Thyroid gland (tissue), 4 donors: ENCODE results near the gene ALPG. TPM values are rescaled to one million over a fixed set of nuclear protein-coding genes. Genes with fewer than 3 reads are reported as not detected.
"Not testable (repeated sequence)": the region's sequence is repeated elsewhere in the genome, so short reads cannot be mapped to it uniquely, and the experiment has no call there.

Experiments used
- DNase-seq, 2 donors: peaks; one replicate each; pipeline ENCODE4 v3.0.0-alpha.2; 2019
- H3K27ac ChIP-seq, 3 donors: fragments of 200-600 bp; sonication (generic); 1 replicate in 2 of 3; 2 replicates in 1 of 3; pipeline ENCODE4 v1.5.1; 2016 to 2019; ENCODE audit warnings: mild to moderate bottlenecking in 1 of 3, moderate library complexity in 1 of 3
- H3K27me3 ChIP-seq: fragments of 200-600 bp; sonication (generic); one replicate; pipeline ENCODE4 v1.5.1; 2019
- H3K36me3 ChIP-seq, 2 donors: fragments of 200-600 bp; sonication (generic); one replicate each; pipeline ENCODE4 v1.5.1; 2016 to 2019
- H3K4me1 ChIP-seq, 2 donors: fragments of 200-600 bp; sonication (generic); one replicate each; pipeline ENCODE4 v1.5.1; 2017 to 2019
- H3K4me3 ChIP-seq, 3 donors: fragments of 200-600 bp; sonication (generic); replicated peaks in 1 of 3; 1 replicate in 2 of 3; 2 replicates in 1 of 3; pipeline ENCODE4 v1.5.1; 2016; ENCODE audit warnings: mild to moderate bottlenecking in 1 of 3
- H3K9me3 ChIP-seq: fragments of 200-600 bp; sonication (generic); one replicate; pipeline ENCODE4 v1.5.1; 2017
- CTCF ChIP-seq, 6 experiments: fragments of 200-600 bp in 3 of 6; fragments of 450-650 bp in 3 of 6; sonication (generic) in 3 of 6; IDR thresholded peaks; one replicate each; pipeline ENCODE4 v1.5.1; 2016 to 2019; ENCODE audit warnings: antibody characterized with exemption in 6 of 6, mild to moderate bottlenecking in 2 of 6, inconsistent platforms in 1 of 6, moderate library complexity in 1 of 6
- POLR2A ChIP-seq, 2 donors: fragments of 450-650 bp; IDR thresholded peaks; one replicate each; pipeline ENCODE4 v1.6.1; 2017; ENCODE audit warnings: antibody characterized with exemption in 2 of 2, mild to moderate bottlenecking in 2 of 2, moderate library complexity in 1 of 2
- WGBS, 2 donors: methylation state at CpG; one replicate each; pipeline ENCODE4 v1.1.5; 2017; 5-methylcytosine and 5-hydroxymethylcytosine counted together
- intact Hi-C: fragments of 100-400 bp; cut with DNase I; formaldehyde crosslinking; loops from one replicate; pipeline ENCODE4 v1.15.1; 2023
- total RNA-seq, 4 donors: library from RNA; depleted of rRNA; stranded (reverse); fragments of >200 nt; gene quantifications; one replicate each; pipeline ENCODE4 v1.2.3, GENCODE V29; 2016

ALPG gene
- total RNA-seq, 4 donors from 2014 or later: not detected

- Histone ChIP-seq H3K27me3 (no peaks in the 10 kb centered on the region), H3K4me1 (no peaks in the 10 kb centered on the region), H3K36me3 (no peaks in the 10 kb centered on the region), H3K27ac (no peak overlapping the region), H3K9me3 (no peaks in the 10 kb centered on the region), H3K4me3 (no peak overlapping the region)
- 84 to 90% methylated on average over 7 to 8 of the region's 15 CpGs for WGBS, 2 donors
- TF ChIP-seq POLR2A (IDR thresholded peaks at IDR 0.05) (no peak), CTCF (IDR thresholded peaks at IDR 0.05) (no peak)
- no peak for DNase-seq
- intact Hi-C loops: no loop called here
These were observed 37.3 kb upstream of the ALPG start for GRCh38 chr2:232369126-232369951.

GRCh38 chr2:232370007-232370406 is 36.6 kb upstream of the ALPG start:
- H3K27me3 ChIP-seq, H3K36me3 ChIP-seq, intact Hi-C loops, H3K9me3 ChIP-seq, H3K4me1 ChIP-seq, H3K27ac ChIP-seq, H3K4me3 ChIP-seq, DNase-seq: not testable (repeated sequence)
- 20 to 23% methylated on average over 6 to 7 of the region's 12 CpGs for WGBS, 2 donors

- no peak for TF ChIP-seq POLR2A (IDR thresholded peaks at IDR 0.05)
- no peak for TF ChIP-seq CTCF (IDR thresholded peaks at IDR 0.05)
- Histone ChIP-seq H3K27ac (no peak overlapping the region), H3K27me3 (no peaks in the 10 kb centered on the region), H3K9me3 (no peaks in the 10 kb centered on the region), H3K36me3 (no peaks in the 10 kb centered on the region), H3K4me3 (no peak overlapping the region), H3K4me1 (no peaks in the 10 kb centered on the region)
- intact Hi-C loops: no loop called here
- 93 to 95% methylated on average over 18 of the region's 18 CpGs for WGBS, 2 donors
- DNase-seq: no peak
These were observed 34.1 kb upstream of the ALPG start for GRCh38 chr2:232372231-232373208.

GRCh38 chr2:232374356-232374755 is 32.3 kb upstream of the ALPG start:
- 86 to 98% methylated on average over 1 of the region's 1 CpG for WGBS, 2 donors
- no peaks in the 10 kb centered on the region for H3K4me1 ChIP-seq
- H3K9me3 ChIP-seq: no peaks in the 10 kb centered on the region
- H3K4me3 ChIP-seq: no peak overlapping the region
- H3K36me3 ChIP-seq: no peaks in the 10 kb centered on the region
- no peak for DNase-seq
- no peaks in the 10 kb centered on the region for H3K27me3 ChIP-seq
- H3K27ac ChIP-seq: no peak overlapping the region
- TF ChIP-seq POLR2A (IDR thresholded peaks at IDR 0.05): no peak
- TF ChIP-seq CTCF (IDR thresholded peaks at IDR 0.05): no peak
- intact Hi-C loops: no loop called here

- Histone ChIP-seq H3K4me3 (no peak overlapping the region), H3K27me3 (no peaks in the 10 kb centered on the region), H3K4me1 (no peaks in the 10 kb centered on the region), H3K27ac (no peak overlapping the region), H3K9me3 (no peaks in the 10 kb centered on the region), H3K36me3 (no peaks in the 10 kb centered on the region)
- WGBS, 2 donors: 73 to 78% methylated on average over 12 of the region's 12 CpGs
- no peak for DNase-seq
- TF ChIP-seq CTCF (IDR thresholded peaks at IDR 0.05) (no peak), POLR2A (IDR thresholded peaks at IDR 0.05) (no peak)
- intact Hi-C loops: no loop called here
These were observed 31.5 kb upstream of the ALPG start for GRCh38 chr2:232375164-232375563.
